ENCODE results near the gene ANXA11.

DNA sequence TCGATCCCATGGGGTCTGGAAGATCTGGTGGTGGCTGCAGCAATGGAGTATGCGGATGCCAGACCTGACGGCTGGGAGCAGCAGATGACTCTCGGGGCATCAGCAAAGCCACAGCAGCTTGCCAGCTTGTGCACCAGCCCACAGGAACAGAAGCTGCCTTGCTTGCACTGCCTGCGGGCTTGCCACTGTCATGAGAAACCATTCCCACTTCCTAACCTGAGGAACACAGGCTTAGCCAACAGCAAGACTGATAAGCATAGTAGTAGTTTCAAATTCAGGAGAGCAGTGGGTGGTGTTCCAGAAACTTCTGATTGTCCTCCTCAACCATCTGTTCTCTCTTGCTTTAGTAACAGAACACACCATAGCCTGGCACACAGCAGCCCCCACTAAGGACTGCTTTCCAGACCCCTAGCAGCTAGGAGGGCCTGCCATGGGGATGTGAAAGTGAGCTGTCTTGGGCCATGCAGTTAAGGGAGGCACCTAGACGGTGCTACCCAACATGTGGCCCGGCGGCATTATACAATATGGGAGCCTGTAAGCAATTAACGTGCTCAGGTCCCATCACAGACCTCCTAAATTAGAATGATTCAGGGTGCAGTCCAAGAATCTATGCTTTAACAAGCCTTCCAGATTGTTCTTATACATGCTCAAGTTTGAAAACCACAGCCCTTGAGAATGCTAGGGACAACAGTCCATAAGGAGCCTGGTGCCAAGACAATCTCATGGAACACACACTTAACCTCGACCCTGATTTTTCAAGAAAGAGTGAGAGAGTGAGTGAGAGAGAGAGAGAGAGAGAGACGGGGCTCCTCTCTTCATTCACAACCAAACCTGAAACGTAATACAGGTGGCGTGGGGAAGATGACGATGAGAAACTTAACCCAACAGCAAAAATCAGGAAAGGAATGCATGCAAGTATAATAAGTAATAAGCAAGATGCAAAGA lies 7.1 kb downstream of the ANXA11 start:
- TF ChIP-seq, protein P1, sequence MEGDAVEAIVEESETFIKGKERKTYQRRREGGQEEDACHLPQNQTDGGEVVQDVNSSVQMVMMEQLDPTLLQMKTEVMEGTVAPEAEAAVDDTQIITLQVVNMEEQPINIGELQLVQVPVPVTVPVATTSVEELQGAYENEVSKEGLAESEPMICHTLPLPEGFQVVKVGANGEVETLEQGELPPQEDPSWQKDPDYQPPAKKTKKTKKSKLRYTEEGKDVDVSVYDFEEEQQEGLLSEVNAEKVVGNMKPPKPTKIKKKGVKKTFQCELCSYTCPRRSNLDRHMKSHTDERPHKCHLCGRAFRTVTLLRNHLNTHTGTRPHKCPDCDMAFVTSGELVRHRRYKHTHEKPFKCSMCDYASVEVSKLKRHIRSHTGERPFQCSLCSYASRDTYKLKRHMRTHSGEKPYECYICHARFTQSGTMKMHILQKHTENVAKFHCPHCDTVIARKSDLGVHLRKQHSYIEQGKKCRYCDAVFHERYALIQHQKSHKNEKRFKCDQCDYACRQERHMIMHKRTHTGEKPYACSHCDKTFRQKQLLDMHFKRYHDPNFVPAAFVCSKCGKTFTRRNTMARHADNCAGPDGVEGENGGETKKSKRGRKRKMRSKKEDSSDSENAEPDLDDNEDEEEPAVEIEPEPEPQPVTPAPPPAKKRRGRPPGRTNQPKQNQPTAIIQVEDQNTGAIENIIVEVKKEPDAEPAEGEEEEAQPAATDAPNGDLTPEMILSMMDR (IDR thresholded peaks at IDR 0.05), result no peak
- TF ChIP-seq EP300 (IDR thresholded peaks at IDR 0.05) (no peak), POLR2A (IDR thresholded peaks at IDR 0.05) (no peak)

Data from stomach (tissue), 4 donors.